Raji (cell line): ENCODE results near the gene CHD6.

ENCODE experiments used
- POLR2A ChIP-seq: IDR thresholded peaks from 2 replicates; pipeline ENCODE4 v1.6.1; 2011; ENCODE audit warnings: low read depth, low read length, control low read depth; ENCODE audit not compliant: insufficient read depth

Gene CHD6

GRCh38 chr20:41573955-41574354, 44.2 kb downstream of the CHD6 start:
- no peak for TF ChIP-seq POLR2A

- TF ChIP-seq POLR2A, result no peak
Observed at GRCh38 chr20:41572010-41572572, 46.1 kb downstream of the CHD6 start.

GRCh38 chr20:41571006-41571405, 47.2 kb downstream of the CHD6 start:
- TF ChIP-seq POLR2A, result no peak

GRCh38 chr20:41570557-41570956, 47.6 kb downstream of the CHD6 start:
- TF ChIP-seq POLR2A, result no peak

GRCh38 chr20:41567615-41568014, 50.6 kb downstream of the CHD6 start:
- no peak for TF ChIP-seq POLR2A

- TF ChIP-seq POLR2A, result no peak
Observed at GRCh38 chr20:41566896-41567527, 51.2 kb downstream of the CHD6 start.

GRCh38 chr20:41563087-41563486, 55.1 kb downstream of the CHD6 start:
- TF ChIP-seq POLR2A, result no peak

GRCh38 chr20:41560970-41561369, 57.2 kb downstream of the CHD6 start:
- no peak for TF ChIP-seq POLR2A

- no peak for TF ChIP-seq POLR2A
Observed at GRCh38 chr20:41559658-41560057, 58.5 kb downstream of the CHD6 start.

GRCh38 chr20:41553142-41553879, 64.9 kb downstream of the CHD6 start:
- TF ChIP-seq POLR2A, result no peak

GRCh38 chr20:41552295-41553068, 65.7 kb downstream of the CHD6 start:
- no peak for TF ChIP-seq POLR2A

GRCh38 chr20:41551011-41551705, 67.0 kb downstream of the CHD6 start:
- TF ChIP-seq POLR2A, result no peak

GRCh38 chr20:41547221-41547620, 71.0 kb downstream of the CHD6 start:
- TF ChIP-seq POLR2A, result no peak

- no peak for TF ChIP-seq POLR2A
Observed at GRCh38 chr20:41546535-41546934, 71.6 kb downstream of the CHD6 start.

GRCh38 chr20:41544472-41544871, 73.7 kb downstream of the CHD6 start:
- no peak for TF ChIP-seq POLR2A
